Inflammatory macrophage treated with lipopolysaccharide for 4 hours (primary cell): ENCODE measurements around the gene SLC6A19.
"Not testable (repeated sequence)": the region's sequence is repeated elsewhere in the genome, so short reads cannot be mapped to it uniquely, and the experiment has no call there.

Experiments used
- DNase-seq: peaks from one replicate; pipeline ENCODE4 v3.0.0-alpha.2; 2020

SLC6A19 gene

DNA sequence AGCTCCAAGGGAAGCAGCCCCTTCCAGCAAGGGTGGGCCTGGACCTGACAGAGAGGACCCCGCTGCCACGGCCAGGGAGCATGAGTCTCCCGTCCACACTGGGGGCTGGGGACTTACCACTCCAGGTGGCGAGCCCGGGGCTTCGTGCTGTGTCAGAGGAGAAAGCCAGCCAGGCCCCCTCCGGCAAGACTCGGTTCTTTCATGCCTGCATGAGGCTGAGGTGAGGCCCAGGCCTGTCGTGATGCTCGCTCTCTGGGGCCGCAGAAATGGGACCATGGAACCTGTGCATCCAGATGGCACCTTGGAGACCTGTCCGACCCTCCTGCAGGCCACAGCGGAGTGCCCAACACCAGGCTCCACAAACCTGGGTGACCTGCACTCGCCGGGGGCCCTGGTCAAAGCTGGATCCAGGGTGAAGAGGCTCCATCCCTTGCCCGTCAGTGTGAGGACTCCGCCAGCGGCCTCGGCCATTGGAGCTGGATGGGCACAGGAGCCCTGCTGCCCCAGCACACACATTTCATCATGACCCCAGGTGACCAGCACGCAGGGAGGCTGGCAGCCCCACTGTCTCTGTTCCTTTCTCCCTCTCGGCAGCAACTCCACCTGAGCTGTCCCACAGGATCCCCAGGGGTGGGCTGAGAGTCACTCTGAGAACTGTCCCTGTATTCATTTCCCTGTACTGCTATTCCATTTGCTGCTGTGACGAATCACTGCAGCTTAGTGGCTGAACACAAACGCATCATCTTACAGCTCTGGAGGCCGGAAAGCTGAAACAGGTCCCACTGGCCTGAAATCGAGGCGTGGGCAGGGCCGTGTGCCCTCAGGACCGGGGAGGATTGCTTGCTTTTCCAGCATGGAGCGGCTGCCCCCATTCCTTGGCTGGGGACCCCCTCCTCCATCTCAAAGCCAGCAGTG lies 48.2 kb downstream of the SLC6A19 start:
- no peak for DNase-seq

DNA sequence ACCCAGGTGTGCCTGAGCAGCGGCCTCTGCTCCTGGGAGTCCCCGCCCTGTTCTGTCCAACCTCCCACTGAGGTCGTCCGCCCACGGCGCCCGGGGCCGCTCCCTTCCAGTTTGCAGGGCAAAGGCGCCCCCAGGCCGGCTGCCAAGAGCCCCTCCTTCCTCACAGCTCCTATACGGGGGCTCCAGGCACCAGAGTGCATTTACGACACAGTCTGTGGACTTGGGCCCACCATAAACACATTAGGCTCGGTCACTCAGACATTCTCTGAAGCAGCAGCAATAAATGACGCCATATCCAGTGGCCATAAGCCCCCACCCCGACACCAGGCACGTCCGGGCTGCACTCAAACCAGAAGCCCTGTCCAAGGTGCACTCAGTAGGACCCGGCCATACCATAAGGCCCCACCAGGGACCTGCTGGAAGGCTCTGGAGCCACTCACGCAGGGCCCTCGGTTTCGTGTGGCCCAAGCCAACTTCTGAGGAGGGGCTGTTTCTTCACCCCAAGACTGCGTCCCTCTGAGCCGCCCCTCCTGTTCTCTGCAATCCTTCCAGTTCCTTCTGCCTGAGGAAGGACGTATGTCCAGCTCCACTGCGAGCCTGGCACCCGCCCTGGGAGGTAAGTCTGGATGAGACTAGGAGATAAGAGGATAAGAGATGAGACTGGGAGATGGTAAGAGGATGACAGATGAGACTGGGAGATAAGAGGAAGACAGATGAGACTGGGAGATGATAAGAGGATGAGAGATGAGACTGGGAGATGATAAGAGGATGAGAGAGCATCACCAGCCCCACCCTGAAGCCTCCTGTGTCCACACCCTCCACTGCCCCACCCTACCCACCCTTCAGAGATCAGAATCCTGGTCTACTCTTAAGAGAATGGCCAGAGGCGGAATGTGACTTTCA lies 50.5 kb downstream of the SLC6A19 start:
- DNase-seq, result no peak

DNA sequence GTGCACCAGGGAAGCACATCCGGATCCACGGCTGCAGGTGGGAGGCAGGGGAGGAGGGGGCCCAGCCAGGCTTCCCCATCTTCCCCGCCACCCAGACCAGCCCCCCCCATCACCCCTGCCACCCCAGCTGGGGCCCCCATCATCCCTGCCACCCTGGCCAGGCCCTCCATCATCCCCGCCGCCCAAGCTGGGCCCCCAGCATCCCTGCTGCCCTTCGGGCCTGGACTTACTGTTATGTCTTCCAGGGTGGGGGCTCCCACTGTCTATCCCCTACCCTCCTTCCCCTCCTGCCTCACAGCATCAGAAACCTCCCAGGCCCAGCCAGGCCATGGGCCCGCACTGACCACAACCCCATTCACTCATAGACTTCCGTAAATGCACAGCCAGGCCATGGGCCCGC lies 51.3 kb downstream of the SLC6A19 start:
- DNase-seq, result no peak

DNA sequence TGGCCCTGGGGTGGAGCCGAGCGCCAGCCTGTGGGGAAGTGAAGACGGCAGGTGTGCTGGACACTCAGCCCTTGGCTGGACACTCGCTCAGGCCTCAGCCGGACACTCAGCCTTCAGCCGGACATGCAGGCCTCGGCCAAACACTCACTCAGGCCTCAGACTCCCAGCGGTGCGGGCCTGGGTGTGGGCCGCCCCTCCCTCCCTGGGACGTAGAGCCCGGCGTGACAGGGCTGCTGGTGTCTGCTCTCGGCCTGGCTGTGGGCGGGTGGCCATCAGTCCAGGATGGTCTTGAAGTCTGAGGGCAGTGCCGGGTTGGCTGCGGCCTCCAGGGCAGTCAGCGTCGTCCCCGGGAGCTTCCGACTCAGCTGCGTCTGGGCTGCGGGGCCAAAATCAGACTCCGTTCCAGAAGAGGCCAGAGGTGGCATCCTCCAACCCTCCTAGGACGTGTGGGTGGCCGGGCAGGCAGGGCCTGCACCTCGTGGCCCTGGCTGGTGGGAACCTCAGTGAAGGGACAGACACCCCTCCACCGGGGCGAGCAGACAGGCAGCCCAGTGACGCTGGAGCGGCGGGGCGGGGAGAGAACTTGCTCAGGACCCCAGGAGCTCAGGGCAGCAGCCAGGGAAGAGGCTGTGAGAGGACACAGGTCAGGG lies 52.2 kb downstream of the SLC6A19 start:
- DNase-seq, result no peak

DNA sequence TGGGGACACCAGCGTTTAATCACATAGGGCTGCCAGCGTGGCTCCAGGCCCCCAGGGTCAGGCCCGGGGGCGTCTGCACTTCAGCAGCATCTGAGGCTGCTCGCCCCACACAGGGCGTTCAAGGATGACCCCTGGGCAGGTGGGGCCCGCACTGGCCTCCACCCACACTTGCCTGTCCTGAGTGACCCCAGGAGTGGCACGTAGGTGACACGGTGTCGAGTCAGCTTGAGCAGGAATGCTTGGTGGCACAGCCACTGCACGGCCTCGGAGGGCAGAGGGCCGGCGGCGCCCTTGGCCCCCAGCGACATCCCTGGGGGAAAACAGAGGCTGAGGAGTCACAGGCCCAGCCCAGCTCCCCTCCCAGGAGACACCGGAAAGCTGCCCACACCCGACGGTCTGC lies 52.8 kb downstream of the SLC6A19 start:
- DNase-seq, result no peak

DNA sequence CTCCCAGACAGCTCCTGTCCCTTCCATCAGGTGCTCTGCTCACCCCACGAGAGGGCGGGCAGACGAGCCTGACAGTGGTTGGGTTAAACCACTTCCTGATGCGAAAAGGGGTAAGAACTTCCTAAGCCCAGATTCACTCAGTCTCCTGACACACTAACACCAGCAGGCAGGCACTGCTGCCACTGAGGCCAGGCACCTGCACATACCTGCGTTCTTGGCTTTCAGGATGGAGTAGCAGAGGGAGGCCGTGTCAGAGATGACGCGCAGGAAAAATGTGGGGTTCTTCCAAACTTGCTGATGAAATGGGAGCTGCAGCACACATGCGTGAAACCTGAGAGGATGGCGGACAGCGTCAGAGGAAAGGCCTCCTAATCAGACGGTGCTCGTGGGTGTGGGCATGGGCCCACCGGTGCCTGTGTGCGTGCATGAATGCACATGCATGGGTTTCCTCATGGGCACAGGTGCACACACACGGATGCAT lies 53.7 kb downstream of the SLC6A19 start:
- DNase-seq, result no peak

DNA sequence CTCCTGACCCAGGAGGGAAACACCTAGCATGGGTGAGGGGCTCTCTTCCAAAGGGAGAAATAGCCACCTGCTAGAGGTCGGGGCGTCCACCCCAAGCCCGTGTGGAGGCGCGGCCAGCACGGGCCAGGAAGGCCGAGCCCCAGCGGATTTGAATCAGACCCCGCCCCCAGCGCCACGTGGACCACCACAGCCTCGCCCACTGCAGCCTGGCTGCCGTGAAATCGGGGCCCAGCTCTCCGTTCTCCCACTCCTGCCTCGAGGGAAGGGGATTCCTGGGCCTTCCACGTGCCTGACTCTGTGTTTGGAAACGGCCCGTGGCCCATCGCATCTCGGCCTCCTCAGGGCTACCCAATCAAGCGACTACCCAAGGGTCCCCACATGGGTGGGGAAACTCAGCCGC lies 55.4 kb downstream of the SLC6A19 start:
- DNase-seq, result no peak

DNA sequence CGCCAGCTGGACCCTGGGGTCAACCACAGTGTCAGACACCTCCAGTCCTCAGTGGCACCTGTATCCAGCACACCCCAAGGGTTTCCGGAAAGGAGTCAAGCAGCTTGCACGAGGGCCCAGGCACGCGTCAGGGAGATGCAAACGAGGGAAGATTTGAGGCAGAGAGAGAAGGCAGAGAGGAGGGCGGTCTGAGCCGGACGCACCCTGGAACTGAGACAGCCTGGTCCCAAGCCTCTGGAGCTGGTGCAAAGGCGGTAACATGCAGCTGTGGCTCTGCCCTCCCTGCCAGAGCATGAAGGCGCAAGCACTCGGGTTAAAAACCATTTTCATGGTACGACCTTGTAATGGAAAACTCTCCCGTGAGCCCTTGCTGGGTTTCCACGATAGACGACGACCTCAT lies 56.0 kb downstream of the SLC6A19 start:
- DNase-seq, result no peak

DNA sequence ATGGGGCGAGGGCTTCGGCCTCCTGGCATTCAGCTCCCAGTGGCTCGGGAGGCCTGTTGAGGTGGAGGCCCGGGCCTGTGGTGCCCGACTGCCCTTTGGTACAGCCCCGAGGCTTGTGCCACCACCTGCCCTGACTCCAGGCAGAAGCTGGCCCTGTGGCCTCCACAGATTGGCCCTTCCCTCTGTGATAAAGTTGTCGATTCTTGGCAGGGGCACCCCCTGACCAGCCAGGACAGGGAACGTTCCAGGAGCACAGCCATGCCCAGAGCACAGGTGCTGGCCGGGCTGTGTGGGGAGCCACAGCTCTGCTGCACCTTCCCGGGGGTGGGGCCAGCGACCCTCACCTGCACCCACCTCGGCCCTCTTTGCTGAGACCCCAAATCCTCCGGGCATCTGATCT lies 56.4 kb downstream of the SLC6A19 start:
- no peak for DNase-seq

DNA sequence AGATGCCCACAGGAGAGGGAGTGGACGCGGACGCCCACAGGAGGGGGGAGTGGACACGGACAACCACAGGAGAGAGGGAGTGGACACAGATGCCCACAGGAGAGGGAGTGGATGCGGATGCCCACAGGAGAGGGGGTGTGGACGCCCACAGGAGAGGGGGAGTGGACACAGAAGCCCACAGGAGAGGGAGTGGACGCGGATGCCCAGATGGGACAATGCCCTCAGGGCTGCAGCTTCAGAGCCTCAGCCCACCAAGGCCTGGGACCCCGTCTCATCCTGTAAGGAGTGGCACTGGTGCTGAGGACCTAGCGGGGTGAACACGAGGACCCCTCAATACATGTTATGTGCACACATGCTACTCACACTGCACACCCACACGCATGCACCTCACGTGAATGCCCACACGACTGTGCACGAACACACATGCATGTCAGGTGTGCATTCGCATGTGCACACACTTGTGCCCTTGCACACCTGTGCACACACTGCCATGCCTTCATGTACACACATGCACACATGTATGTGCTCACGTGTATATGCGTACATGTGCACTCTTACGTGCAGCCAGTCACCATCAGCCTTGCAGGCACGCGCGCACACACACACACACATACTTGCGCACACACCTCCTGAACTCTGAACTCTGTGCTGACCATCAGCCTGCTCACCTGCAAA lies 58.5 kb downstream of the SLC6A19 start:
- no peak for DNase-seq

DNA sequence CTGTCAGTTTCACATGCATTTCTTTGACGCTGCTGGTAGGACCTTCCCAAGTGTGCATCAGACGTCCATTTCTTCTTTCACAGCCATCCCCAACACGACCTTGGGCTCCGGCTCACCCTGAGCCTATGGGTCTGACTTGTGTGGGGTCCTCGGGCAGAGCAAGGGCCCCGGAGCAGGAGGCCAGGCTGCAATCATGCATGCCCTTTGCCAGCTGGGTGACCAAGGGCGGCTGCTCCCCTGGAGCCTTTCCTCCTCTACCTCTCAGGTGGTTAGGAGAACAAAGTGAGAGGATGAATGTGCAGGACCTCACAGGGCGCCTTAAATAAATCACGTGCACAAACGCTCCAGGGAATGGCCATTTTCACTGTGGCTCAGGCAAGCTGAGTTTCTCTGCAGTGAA lies 60.2 kb downstream of the SLC6A19 start:
- no peak for DNase-seq

DNA sequence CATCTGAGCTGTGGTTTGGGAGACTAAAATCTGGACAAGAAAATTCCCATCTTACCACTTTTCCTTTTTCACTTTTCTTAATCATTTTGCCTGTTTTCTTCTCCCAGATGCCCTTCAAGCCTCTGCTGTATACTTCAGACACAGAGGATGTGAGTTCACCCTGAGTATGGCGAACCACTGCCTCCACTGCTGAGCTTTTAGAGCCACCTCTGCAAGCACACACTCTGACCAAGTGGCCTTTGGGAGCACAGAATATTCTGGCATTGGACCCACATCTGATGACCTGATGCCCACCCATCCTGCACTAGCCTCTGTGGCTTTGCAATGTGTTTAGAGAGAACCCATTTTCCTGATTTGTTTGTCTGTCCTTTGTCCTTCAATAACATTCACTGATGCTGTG lies 61.0 kb downstream of the SLC6A19 start:
- DNase-seq, result no peak

DNA sequence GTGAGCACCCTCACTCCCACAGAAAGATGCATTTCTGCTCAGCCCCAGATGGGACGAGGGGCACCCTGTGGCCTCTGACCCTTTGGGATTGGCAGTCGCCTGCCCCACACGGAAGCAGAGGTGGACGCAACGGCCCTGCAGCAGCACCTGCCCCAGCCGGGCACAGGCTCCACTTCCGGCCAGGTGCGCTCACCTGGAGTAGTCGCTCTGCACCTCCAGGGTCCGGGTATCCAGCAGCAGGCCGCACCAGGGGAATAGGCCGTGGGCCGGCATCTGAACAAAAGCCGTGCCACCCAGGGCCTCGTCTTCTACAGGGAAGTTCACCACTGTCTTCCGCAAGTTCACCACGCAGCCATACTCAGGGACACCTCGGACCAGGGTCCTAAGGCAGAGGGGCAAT lies 62.8 kb downstream of the SLC6A19 start:
- no peak for DNase-seq

DNA sequence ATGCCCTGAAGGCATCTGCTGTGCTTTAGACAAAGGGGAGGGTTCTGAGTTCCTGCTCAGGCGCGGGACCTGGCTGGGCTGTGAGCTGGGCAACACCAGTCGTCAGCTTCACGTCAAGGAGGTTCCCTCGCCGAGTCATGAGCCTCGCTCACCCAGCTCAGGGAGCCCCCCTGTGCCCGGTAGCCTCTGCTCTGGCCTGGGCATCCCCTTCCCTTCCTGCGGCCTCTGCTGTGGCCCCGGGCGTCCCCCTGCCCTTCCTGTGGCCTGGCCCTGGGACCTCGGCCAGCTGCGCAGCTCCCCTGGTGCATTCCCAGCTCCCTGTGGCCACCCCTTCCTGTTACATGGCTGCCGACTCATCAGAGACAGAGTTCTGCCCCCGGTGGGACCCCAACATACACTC lies 63.6 kb downstream of the SLC6A19 start:
- DNase-seq, result no peak

DNA sequence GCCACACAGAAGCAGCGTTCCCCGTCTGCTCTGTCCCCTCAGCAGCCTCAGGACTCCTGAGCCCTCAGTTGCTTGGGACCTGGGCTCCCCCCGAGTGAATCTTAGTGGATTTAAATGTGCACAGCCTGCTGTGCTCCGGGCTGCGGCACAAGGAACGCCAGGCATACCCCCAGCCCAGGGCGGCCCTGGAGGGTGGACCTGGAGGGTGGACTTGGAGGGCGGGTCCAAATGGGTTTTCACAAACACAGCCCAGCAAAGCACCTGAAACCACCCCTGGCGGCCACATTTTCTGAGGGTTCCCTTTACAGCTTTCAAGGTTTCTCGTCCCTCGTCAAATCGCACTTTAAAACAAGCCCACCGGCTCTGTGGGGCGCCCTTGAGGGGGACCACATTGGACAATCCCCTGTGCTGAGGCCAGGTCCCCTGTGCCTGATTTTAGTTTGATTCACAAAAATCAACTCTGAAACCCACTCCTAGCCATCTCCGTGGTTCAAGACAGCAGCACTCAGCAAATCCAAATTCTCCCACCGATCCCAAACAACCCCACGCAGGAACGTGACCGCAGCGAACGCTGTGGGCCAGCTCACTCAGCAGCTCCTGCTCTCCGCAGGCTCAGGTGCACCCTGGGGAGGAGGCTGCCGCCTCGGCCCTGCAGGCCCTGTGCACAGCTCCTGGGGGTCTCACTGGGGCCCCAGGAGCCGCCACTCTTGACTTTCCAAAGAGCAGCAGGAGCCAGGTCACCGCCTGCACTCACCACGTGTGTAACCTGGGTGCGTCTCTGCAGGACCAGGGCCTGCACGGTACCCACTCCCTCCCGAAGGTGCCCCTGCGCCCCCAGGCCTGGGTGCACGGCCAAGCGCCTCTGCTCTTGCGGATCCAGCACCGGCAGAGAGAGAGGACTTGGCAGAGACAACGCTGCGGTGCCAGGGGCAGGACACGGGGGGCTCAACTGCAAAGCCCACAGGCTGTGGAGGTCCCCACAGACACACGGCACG lies 64.4 kb downstream of the SLC6A19 start:
- no peak for DNase-seq

DNA sequence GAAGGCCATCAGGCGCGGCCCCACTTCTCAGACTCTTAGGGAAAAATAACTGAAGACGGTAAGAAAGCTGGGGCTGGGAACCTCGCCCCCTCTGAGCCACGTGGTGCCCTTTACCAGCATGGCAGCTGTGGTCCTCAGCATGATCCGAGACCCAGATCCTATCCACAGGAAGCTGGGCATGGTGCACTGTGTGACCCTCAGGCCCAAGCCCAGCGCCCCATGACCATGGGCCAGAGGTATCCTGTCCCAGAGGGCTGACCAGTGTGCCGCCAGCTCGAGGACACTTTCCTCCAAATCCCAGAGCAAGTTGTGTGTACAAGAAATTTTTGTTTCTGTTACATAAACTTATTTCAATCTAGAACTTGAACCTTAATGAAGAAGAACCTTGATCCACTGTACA lies 65.4 kb downstream of the SLC6A19 start:
- no peak for DNase-seq

DNA sequence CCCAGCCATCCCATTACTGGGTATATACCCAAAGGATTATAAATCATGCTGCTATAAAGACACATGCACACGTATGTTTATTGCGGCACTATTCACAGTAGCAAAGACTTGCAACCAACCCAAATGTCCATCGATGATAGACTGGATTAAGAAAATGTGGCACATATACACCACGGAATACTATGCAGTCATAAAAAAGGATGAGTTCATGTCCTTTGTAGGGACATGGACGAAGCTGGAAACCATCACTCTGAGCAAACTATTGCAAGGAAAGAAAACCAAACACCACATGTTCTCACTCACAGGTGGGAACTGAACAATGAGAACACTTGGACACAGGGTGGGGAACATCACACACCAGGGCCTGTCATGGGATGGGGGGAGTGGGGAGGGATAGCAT lies 66.1 kb downstream of the SLC6A19 start:
- not testable (repeated sequence) for DNase-seq

DNA sequence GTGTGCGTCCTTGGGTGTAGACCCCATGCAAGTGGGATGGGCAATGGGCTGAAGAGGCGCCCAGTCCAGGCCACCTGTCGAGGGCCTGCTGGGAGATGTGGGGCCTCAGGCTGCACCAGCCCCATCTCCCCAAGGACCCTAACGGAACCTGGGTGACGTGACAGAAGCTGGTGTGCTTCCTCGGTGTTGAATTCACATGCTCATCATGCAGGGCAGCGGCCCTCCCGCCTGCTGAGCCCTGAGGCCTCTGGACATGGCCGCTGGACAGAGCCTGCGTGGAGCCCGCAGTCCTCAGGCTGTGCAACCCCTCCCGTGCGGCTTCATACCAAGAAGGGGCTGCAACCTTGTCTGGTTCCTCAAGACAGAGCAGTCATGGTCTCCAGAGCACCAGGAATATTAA lies 66.7 kb downstream of the SLC6A19 start:
- no peak for DNase-seq

DNA sequence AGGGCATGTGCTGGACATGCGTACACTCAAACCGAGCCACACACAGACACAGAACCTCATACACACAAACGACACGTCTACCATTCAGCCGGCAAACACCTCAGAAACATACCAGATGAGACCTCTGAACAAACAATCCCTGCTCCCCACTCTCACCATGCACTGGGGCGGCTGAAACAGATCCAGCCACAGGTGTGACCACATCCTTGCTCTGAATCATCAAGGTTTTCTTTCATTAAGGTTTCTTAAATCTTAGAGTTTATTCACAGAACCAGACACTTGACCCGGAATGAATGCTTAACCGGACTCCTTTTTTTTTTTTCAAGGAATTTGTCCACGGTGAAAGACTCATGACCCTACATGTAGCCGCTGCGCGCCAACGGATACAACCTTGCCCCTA lies 67.3 kb downstream of the SLC6A19 start:
- no peak for DNase-seq

DNA sequence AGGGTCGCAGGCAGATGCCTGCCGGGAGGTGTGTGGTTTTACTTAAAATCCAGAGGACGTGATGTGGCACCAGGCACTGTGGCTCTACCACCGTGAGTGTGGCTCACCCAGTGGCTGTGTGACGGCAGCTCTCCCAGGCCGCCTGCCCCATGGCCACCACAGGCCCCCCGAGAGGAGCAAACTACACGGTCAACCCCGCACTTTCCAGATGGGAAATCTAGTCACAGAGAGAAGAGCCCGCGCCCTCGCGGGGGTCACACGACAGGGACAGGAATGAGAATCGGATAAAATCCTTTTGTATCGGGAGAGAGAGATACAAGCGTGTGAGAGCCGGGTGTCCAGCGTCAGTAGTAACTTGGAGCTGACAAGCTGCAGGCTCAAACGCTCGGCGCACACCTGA lies 69.0 kb downstream of the SLC6A19 start:
- DNase-seq, result no peak
